ENCODE data around the gene SORCS1.

The SORCS1 gene

GRCh38 chr10:106741006-106741530 is 423.4 kb downstream of the SORCS1 start:
- peak; percentile 29 for DNase-seq (ENCODE audit: low spot score)

- DNase-seq (ENCODE audit: low spot score): no peak
Measured at GRCh38 chr10:106740071-106740470, 424.4 kb downstream of the SORCS1 start.

- DNase-seq (ENCODE audit: low spot score): no peak
Measured at GRCh38 chr10:106734220-106734619, 430.3 kb downstream of the SORCS1 start.

GRCh38 chr10:106728232-106728631 is 436.3 kb downstream of the SORCS1 start:
- DNase-seq (ENCODE audit: low spot score): no peak

GRCh38 chr10:106727170-106727569 is 437.3 kb downstream of the SORCS1 start:
- no peak for DNase-seq (ENCODE audit: low spot score)

- no peak for DNase-seq (ENCODE audit: low spot score)
Measured at GRCh38 chr10:106722524-106722923, 442.0 kb downstream of the SORCS1 start.

GRCh38 chr10:106720683-106721082 is 443.8 kb downstream of the SORCS1 start:
- DNase-seq (ENCODE audit: low spot score): no peak

GRCh38 chr10:106716381-106716780 is 448.1 kb downstream of the SORCS1 start:
- DNase-seq (ENCODE audit: low spot score): no peak

- no peak for DNase-seq (ENCODE audit: low spot score)
Measured at GRCh38 chr10:106714734-106715555, 449.6 kb downstream of the SORCS1 start.

- DNase-seq (ENCODE audit: low spot score): no peak
Measured at GRCh38 chr10:106713846-106714245, 450.7 kb downstream of the SORCS1 start.

GRCh38 chr10:106712988-106713387 is 451.5 kb downstream of the SORCS1 start:
- DNase-seq (ENCODE audit: low spot score): no peak

GRCh38 chr10:106711313-106711906 is 453.1 kb downstream of the SORCS1 start:
- DNase-seq (ENCODE audit: low spot score): peak; percentile 53

- DNase-seq (ENCODE audit: low spot score): no peak
Measured at GRCh38 chr10:106708506-106708905, 456.0 kb downstream of the SORCS1 start.

- DNase-seq (ENCODE audit: low spot score): no peak
Measured at GRCh38 chr10:106707657-106708056, 456.8 kb downstream of the SORCS1 start.

GRCh38 chr10:106706127-106706526 is 458.4 kb downstream of the SORCS1 start:
- DNase-seq (ENCODE audit: low spot score): no peak

- DNase-seq (ENCODE audit: low spot score): peak; percentile 57
Measured at GRCh38 chr10:106705681-106706100, 458.8 kb downstream of the SORCS1 start.

- no peak for DNase-seq (ENCODE audit: low spot score)
Measured at GRCh38 chr10:106696239-106696638, 468.3 kb downstream of the SORCS1 start.

GRCh38 chr10:106694696-106695095 is 469.8 kb downstream of the SORCS1 start:
- DNase-seq (ENCODE audit: low spot score): no peak

- peak; percentile 7 for DNase-seq (ENCODE audit: low spot score)
Measured at GRCh38 chr10:106682175-106682574, 482.3 kb downstream of the SORCS1 start.

- no peak for DNase-seq (ENCODE audit: low spot score)
Measured at GRCh38 chr10:106680061-106680460, 484.4 kb downstream of the SORCS1 start.

- DNase-seq (ENCODE audit: low spot score): no peak
Measured at GRCh38 chr10:106679314-106679713, 485.2 kb downstream of the SORCS1 start.

GRCh38 chr10:106672517-106673175 is 491.9 kb downstream of the SORCS1 start:
- no peak for DNase-seq (ENCODE audit: low spot score)

- DNase-seq (ENCODE audit: low spot score): no peak
Measured at GRCh38 chr10:106661767-106662140, 502.8 kb downstream of the SORCS1 start.

All from kidney tubule cell (primary cell).